ENCODE results near the gene TOM1L2.

Gene TOM1L2

GRCh38 chr17:17823433-17824118 is 148.6 kb downstream of the TOM1L2 start:
- Mint-ChIP-seq H3K27me3 (no peaks in the 10 kb centered on the region), H3K4me3 (peak overlapping the region; percentile 74), H3K27ac (peak overlapping the region; percentile 67), H3K36me3 (peaks cover 31% of the 10 kb centered on the region), H3K9me3 (no peaks in the 10 kb centered on the region), H3K4me1 (peaks cover 84% of the 10 kb centered on the region)
- ATAC-seq: peak; percentile 91

DNA sequence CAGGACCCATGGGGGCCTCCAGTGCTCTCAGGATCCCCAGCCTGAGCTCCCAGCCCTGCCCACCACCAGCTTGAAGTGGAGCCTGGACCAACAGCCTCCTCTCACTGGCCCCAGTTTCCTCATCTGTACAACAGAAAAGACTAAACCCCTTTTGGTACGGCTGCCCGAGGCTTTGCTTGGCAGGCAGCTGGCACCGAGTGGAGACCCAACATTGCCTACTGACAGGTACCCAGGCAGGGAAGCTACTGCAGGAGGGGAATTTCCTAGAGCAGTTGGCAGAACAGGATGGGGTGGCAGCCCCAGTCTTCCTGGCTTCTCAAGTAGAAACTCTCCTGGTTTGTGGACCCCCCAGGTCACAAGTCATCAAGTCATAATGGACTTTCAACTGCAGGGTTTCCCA is 149.6 kb downstream of the TOM1L2 start:
- Mint-ChIP-seq H3K27ac (no peak overlapping the region), H3K36me3 (peaks cover 28% of the 10 kb centered on the region), H3K9me3 (no peaks in the 10 kb centered on the region), H3K4me1 (peaks cover 78% of the 10 kb centered on the region), H3K4me3 (no peak overlapping the region), H3K27me3 (no peaks in the 10 kb centered on the region)
- no peak for ATAC-seq

DNA sequence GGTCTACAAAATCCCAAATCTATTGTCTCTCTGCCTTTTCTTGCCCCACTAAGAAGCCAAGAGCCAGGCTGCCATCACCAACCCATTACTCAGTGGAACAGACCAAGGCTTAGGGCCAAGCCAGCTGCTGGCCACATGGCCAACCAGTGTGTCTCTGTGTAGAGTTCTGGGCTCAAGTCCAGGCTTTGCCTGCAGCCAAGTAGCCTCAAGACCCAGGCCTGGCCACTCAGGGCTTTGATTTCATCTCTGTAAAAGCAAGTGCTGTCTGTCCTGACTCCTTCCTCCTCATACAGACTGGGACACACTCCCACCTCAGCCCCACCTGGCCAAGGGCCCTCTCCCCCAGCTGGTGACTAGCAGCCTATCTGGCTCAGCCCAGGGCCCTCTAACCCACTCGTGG is 150.0 kb downstream of the TOM1L2 start:
- H3K36me3 Mint-ChIP-seq: peaks cover 32% of the 10 kb centered on the region
- peaks cover 78% of the 10 kb centered on the region for H3K4me1 Mint-ChIP-seq
- no peak overlapping the region for H3K4me3 Mint-ChIP-seq
- H3K27ac Mint-ChIP-seq: no peak overlapping the region
- no peaks in the 10 kb centered on the region for H3K27me3 Mint-ChIP-seq
- H3K9me3 Mint-ChIP-seq: no peaks in the 10 kb centered on the region
- no peak for ATAC-seq

DNA sequence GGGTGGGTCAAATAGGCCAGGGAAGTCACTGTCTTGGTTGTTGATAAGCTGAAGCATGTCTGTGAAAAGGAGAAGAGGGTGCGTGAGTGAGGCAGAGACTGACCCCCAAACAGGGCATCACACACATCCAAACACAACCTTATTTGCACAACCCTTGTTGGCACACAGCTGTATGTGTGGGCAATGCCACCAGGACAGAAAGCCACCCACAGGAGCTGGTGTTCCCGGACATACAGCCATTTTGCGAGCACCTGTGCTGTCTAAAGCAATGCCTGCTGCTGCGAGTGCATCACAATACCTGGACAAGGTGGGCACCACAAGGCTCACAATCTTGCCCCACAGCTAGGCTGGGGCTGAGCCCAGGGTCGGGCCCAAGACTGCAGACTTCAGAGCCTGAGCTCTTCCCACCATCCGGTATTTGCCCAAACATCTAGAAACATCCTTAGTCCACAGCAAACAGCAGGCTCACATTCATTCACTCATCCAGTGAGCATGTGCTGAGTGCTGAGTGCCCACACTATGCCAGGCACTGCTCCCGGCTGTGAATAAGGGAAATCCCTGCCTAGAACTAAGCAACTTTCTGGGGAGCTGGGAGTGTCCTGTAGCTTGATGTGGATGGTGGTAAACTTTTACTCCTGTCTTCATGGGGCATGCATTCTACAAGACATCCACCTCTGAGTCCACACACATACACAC is 151.6 kb downstream of the TOM1L2 start:
- Mint-ChIP-seq H3K27me3 (no peaks in the 10 kb centered on the region), H3K27ac (no peak overlapping the region), H3K9me3 (no peaks in the 10 kb centered on the region), H3K4me1 (peaks cover 62% of the 10 kb centered on the region), H3K4me3 (no peak overlapping the region), H3K36me3 (peaks cover 37% of the 10 kb centered on the region)
- ATAC-seq: no peak

- no peaks in the 10 kb centered on the region for H3K27me3 Mint-ChIP-seq
- H3K9me3 Mint-ChIP-seq: no peaks in the 10 kb centered on the region
- H3K4me1 Mint-ChIP-seq: peaks cover 61% of the 10 kb centered on the region
- peaks cover 41% of the 10 kb centered on the region for H3K36me3 Mint-ChIP-seq
- ATAC-seq: no peak
- H3K27ac Mint-ChIP-seq: peak overlapping the region; percentile 2
- peak overlapping the region; percentile 4 for H3K4me3 Mint-ChIP-seq
Observed at GRCh38 chr17:17820046-17820445, 152.2 kb downstream of the TOM1L2 start.

DNA sequence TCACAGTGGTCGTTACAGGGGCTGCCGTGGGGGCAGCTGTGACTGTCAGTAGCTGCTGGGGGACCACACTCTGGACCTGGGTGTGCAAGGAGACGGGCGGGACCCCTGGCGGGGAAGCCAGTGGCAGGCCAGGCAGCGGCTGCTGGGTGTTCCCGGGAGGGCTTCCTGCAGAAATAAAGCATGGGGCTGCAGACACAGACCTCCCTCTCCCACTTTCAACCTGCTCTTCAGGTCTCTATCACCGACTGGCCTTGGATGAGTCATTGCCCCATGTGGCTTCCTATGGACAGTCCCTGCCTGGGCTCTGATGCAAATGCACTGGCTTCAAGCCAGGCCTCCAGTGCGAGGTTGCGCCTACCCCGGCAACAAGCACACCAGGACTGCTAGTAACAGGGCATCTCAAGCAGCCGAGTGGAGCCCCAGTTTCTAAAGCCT is 152.6 kb downstream of the TOM1L2 start:
- peak overlapping the region; percentile 4 for H3K4me3 Mint-ChIP-seq
- peaks cover 45% of the 10 kb centered on the region for H3K36me3 Mint-ChIP-seq
- peak; percentile 86 for ATAC-seq
- no peaks in the 10 kb centered on the region for H3K27me3 Mint-ChIP-seq
- peak overlapping the region; percentile 2 for H3K27ac Mint-ChIP-seq
- no peaks in the 10 kb centered on the region for H3K9me3 Mint-ChIP-seq
- H3K4me1 Mint-ChIP-seq: peaks cover 56% of the 10 kb centered on the region

GRCh38 chr17:17819111-17819510 is 153.1 kb downstream of the TOM1L2 start:
- no peak overlapping the region for H3K4me3 Mint-ChIP-seq
- no peaks in the 10 kb centered on the region for H3K9me3 Mint-ChIP-seq
- ATAC-seq: no peak
- peaks cover 51% of the 10 kb centered on the region for H3K4me1 Mint-ChIP-seq
- H3K27ac Mint-ChIP-seq: peak overlapping the region; percentile 2
- peaks cover 50% of the 10 kb centered on the region for H3K36me3 Mint-ChIP-seq
- no peaks in the 10 kb centered on the region for H3K27me3 Mint-ChIP-seq

DNA sequence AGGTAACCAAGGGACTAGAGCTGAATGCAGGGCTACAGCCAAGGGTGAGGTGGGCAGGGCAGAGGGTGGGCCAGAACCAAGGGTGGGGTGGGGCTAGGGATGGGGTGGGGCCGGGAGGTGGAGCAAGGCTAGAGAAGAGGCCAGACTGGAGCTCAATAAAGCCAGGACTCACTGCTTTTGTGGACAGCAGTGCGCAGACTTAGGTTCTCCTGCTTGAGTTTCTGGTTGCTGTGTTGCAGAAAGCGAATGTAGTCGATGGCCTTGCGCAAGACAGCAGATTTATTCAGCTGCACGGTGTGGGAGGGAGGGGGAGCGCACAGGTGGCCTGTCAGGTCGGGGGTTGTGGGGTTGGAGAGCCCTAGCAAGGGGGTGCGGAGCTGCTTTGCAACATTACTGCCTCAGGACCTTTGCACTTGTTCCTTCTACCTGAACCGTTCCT is 154.1 kb downstream of the TOM1L2 start:
- no peaks in the 10 kb centered on the region for H3K27me3 Mint-ChIP-seq
- peaks cover 56% of the 10 kb centered on the region for H3K36me3 Mint-ChIP-seq
- no peak for ATAC-seq
- H3K27ac Mint-ChIP-seq: no peak overlapping the region
- H3K4me3 Mint-ChIP-seq: no peak overlapping the region
- H3K9me3 Mint-ChIP-seq: no peaks in the 10 kb centered on the region
- peaks cover 46% of the 10 kb centered on the region for H3K4me1 Mint-ChIP-seq

DNA sequence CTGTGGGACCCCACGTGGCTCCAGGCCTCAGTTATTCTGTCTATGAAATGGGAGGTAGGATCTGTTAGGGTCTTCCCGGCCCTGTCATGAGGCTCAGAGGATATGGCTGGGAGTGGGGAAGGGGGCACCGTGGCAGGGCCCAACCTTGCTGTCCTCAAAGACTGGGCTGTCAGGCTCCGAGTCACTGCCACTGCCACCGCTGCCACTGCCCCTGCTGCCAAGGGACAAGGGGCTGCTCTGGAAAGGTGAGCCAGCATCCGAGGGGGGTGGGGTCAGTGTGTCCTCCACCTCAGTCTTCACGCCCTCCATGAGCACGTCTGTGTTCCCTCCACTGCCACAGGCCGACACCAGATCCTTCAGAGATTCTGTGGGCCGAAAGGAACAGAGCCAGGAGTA is 154.7 kb downstream of the TOM1L2 start:
- peaks cover 40% of the 10 kb centered on the region for H3K4me1 Mint-ChIP-seq
- H3K36me3 Mint-ChIP-seq: peaks cover 58% of the 10 kb centered on the region
- no peak overlapping the region for H3K4me3 Mint-ChIP-seq
- H3K9me3 Mint-ChIP-seq: no peaks in the 10 kb centered on the region
- H3K27ac Mint-ChIP-seq: no peak overlapping the region
- no peak for ATAC-seq
- H3K27me3 Mint-ChIP-seq: no peaks in the 10 kb centered on the region

DNA sequence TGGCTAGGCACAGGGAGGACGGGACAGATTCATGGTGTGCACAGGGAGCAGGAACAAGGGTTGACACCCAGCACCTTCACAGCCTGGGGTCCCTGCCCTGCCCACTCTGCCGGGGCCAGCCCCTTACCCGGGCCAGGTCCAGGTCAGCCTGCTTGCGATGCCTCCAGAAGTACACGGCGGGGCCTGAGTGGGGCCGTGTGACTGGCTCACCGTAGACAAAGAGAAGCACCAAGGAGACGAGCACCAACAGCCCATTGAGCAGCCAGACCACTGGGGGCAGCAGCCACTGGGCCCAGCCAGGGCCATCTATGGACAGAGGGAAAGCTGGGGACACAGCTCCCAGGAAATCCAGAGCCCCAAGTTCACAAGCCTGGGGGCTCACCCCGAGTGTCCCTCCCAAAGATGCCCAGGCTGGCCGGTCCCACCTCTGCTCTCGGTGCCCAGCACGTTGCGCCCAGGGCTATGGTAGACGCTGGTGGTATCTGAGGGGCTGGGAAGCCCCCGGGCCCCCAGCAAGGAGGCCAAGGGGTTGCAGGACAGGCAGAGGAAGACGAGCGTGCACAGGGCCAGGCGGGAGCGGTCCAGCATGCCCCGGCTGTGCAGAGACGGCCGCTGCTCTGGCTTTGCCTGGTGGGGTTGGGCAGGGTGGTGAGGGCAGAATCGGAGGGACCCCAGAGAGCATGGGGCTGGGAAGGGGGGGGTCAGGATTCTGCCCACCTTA is 155.2 kb downstream of the TOM1L2 start:
- H3K27ac Mint-ChIP-seq: no peak overlapping the region
- H3K36me3 Mint-ChIP-seq: peaks cover 58% of the 10 kb centered on the region
- H3K9me3 Mint-ChIP-seq: no peaks in the 10 kb centered on the region
- H3K4me3 Mint-ChIP-seq: no peak overlapping the region
- H3K4me1 Mint-ChIP-seq: peaks cover 39% of the 10 kb centered on the region
- ATAC-seq: no peak
- H3K27me3 Mint-ChIP-seq: no peaks in the 10 kb centered on the region

GRCh38 chr17:17816240-17816814 is 155.9 kb downstream of the TOM1L2 start:
- H3K9me3 Mint-ChIP-seq: no peaks in the 10 kb centered on the region
- peaks cover 39% of the 10 kb centered on the region for H3K4me1 Mint-ChIP-seq
- H3K27me3 Mint-ChIP-seq: no peaks in the 10 kb centered on the region
- ATAC-seq: no peak
- peaks cover 58% of the 10 kb centered on the region for H3K36me3 Mint-ChIP-seq
- no peak overlapping the region for H3K4me3 Mint-ChIP-seq
- H3K27ac Mint-ChIP-seq: no peak overlapping the region

- no peaks in the 10 kb centered on the region for H3K27me3 Mint-ChIP-seq
- H3K27ac Mint-ChIP-seq: no peak overlapping the region
- no peak overlapping the region for H3K4me3 Mint-ChIP-seq
- H3K9me3 Mint-ChIP-seq: no peaks in the 10 kb centered on the region
- no peak for ATAC-seq
- peaks cover 63% of the 10 kb centered on the region for H3K36me3 Mint-ChIP-seq
- peaks cover 33% of the 10 kb centered on the region for H3K4me1 Mint-ChIP-seq
Observed at GRCh38 chr17:17815436-17816200, 156.6 kb downstream of the TOM1L2 start.

GRCh38 chr17:17815062-17815406 is 157.2 kb downstream of the TOM1L2 start:
- Mint-ChIP-seq H3K36me3 (peaks cover 68% of the 10 kb centered on the region), H3K4me1 (peaks cover 28% of the 10 kb centered on the region), H3K27me3 (no peaks in the 10 kb centered on the region), H3K27ac (no peak overlapping the region), H3K9me3 (no peaks in the 10 kb centered on the region), H3K4me3 (no peak overlapping the region)
- no peak for ATAC-seq

DNA sequence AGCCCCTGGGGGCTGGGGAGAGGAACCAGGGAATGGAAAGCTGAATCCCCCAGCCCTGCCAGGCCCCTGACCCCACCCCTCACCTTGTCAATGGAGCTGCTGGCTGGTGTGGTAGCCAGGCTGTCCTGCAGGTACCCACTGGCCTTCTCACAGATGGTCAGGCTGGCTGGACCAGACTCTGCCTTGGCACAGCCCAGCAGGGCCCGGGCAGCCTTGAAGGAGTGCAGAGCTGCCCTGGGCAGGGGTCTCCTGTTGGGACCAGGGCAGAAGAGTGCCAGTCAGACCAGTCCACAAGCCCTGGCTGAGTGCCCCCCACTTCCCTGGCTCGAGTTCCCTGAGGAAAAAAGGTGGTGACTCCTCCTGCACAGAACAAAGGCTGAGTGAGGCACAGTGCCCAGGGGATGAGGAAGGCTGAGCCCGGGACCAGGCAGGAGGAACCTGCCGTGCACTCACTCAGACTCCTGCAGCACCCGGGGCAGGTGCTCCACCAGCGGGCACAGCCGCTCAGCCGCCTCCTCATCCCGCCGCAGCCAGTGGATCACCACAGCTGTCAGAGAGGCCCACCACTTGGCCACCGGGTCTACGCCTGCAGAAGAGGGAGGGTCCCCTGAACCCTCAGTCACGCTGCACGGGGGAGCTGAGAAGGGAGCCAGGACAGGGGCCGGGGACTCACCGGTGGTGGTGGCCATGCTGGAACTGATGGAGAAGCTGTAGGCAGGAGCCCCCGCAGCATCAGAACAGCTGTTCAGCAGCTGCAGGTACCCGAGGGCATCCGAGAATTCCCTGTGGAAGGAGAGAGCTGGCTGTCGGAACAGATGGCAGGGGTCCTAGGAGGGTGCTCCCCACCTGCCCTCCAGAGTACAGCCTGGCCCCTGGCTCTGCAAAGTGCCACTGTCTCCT is 157.8 kb downstream of the TOM1L2 start:
- ATAC-seq: no peak

More for the DNA sequence above, 157.8 kb downstream of the TOM1L2 start:
- Mint-ChIP-seq H3K9me3 (no peaks in the 10 kb centered on the region), H3K4me1 (peaks cover 23% of the 10 kb centered on the region), H3K27me3 (no peaks in the 10 kb centered on the region), H3K4me3 (no peak overlapping the region), H3K27ac (no peak overlapping the region), H3K36me3 (peaks cover 63% of the 10 kb centered on the region)

Measured in stimulated activated memory B cell treated with anti-CD40 and anti-IgM and Interleukin-4, amounts not matched to agents 10 μg/mL and 1 μg/mL and 100 μg/mL, for 72 hours (primary cell).